Thoracic aorta (tissue), 2 donors: ENCODE results near the gene GNG11. TPM values are rescaled to one million over a fixed set of nuclear protein-coding genes. Genes with fewer than 3 reads are reported as not detected.
A peak's percentile ranks its signal among the peaks of the same experiment; 100 is the strongest.
"Not testable (repeated sequence)": the region's sequence is repeated elsewhere in the genome, so short reads cannot be mapped to it uniquely, and the experiment has no call there.

Experiments used
- ATAC-seq: fragments of 150-250 bp; one replicate; pipeline ENCODE4 v1.8.0; 2017; ENCODE audit warnings: low read depth; ENCODE audit not compliant: insufficient number of reproducible peaks, low FRiP score
- DNase-seq: peaks from one replicate; pipeline ENCODE4 v3.0.0-alpha.2; 2020; ENCODE audit warnings: low spot score
- H3K27ac ChIP-seq, 2 donors: fragments of 200-600 bp; sonication (generic); 1 replicate in 1 of 2; 2 replicates in 1 of 2; pipeline ENCODE4 v1.5.1; 2016; ENCODE audit warnings: mild to moderate bottlenecking in 2 of 2, moderate library complexity in 2 of 2
- H3K27me3 ChIP-seq: fragments of 200-600 bp; sonication (generic); replicated peaks from 2 replicates; pipeline ENCODE4 v1.6.0; 2016; ENCODE audit warnings: mild to moderate bottlenecking; ENCODE audit not compliant: insufficient read depth
- H3K36me3 ChIP-seq: fragments of 200-600 bp; sonication (generic); one replicate; pipeline ENCODE4 v1.5.1; 2016
- H3K4me1 ChIP-seq, 2 donors: fragments of 200-600 bp; sonication (generic); 1 replicate in 1 of 2; 2 replicates in 1 of 2; pipeline versions ENCODE4 v1.5.1 to v1.6.0; 2016; ENCODE audit warnings: low read depth in 2 of 2, mild to moderate bottlenecking in 1 of 2; ENCODE audit not compliant: control insufficient read depth in 1 of 2
- H3K4me3 ChIP-seq: fragments of 200-600 bp; sonication (generic); 2 replicates; pipeline ENCODE4 v1.5.1; 2016; ENCODE audit warnings: mild to moderate bottlenecking
- H3K9me3 ChIP-seq: fragments of 200-600 bp; sonication (generic); 2 replicates; pipeline ENCODE4 v1.5.1; 2016
- CTCF ChIP-seq: fragments of 200-600 bp; sonication (generic); IDR thresholded peaks from one replicate; pipeline ENCODE4 v1.5.1; 2019; ENCODE audit warnings: antibody characterized with exemption
- total RNA-seq, 2 donors: library from RNA; depleted of rRNA; stranded (reverse); fragments of >200 nt; gene quantifications; one replicate each; pipeline versions ENCODE4 v1.1.0 to v1.2.3, GENCODE V29; 2016

The GNG11 gene
- total RNA-seq, 2 donors from 2014 or later = 11.1 to 12.2 TPM

GRCh38 chr7:93902777-93903423 lies 18.6 kb upstream of the GNG11 start:
- ATAC-seq (no peak), DNase-seq (no peak)
- TF ChIP-seq CTCF = peak; percentile 59
- no peaks in the 10 kb centered on the region for H3K4me1 ChIP-seq
- no peaks in the 10 kb centered on the region for H3K36me3 ChIP-seq
- no peak overlapping the region for H3K27ac ChIP-seq
- H3K9me3 ChIP-seq = no peaks in the 10 kb centered on the region
- H3K27me3 ChIP-seq = no peaks in the 10 kb centered on the region
- no peak overlapping the region for H3K4me3 ChIP-seq

GRCh38 chr7:93906267-93906666 lies 15.3 kb upstream of the GNG11 start, which contains the start of gene GNGT1:
Gene GNGT1, plus strand, starts transcription at chr7:93906567. Its CDS starts 180 bp downstream, at chr7:93906747.
- no peaks in the 10 kb centered on the region for H3K9me3 ChIP-seq
- no peak for TF ChIP-seq CTCF
- peaks cover 0 to 10% of the 10 kb centered on the region in 2 donors for H3K4me1 ChIP-seq
- H3K27ac ChIP-seq = no peak within 1 kb of the TSS
- no peaks in the 10 kb centered on the region for H3K27me3 ChIP-seq
- no peak within 1 kb of the TSS for H3K4me3 ChIP-seq
- ATAC-seq = no peak
- no peaks in the 10 kb centered on the region for H3K36me3 ChIP-seq
- no peak for DNase-seq

- no peaks in the 10 kb centered on the region for H3K9me3 ChIP-seq
- no peak for TF ChIP-seq CTCF
- no peak overlapping the region for H3K4me3 ChIP-seq
- ATAC-seq = no peak
- peaks cover 0 to 10% of the 10 kb centered on the region in 2 donors for H3K4me1 ChIP-seq
- H3K36me3 ChIP-seq = no peaks in the 10 kb centered on the region
- no peaks in the 10 kb centered on the region for H3K27me3 ChIP-seq
- no peak for DNase-seq
- H3K27ac ChIP-seq = no peak overlapping the region
Measured at GRCh38 chr7:93910076-93910994, 11.2 kb upstream of the GNG11 start.

GRCh38 chr7:93911242-93911641 lies 10.3 kb upstream of the GNG11 start:
- ATAC-seq, H3K4me3 ChIP-seq, DNase-seq, H3K4me1 ChIP-seq, H3K27ac ChIP-seq, H3K27me3 ChIP-seq, H3K36me3 ChIP-seq, H3K9me3 ChIP-seq: not testable (repeated sequence)

- H3K4me3 ChIP-seq, H3K4me1 ChIP-seq, H3K27me3 ChIP-seq, DNase-seq, ATAC-seq, H3K36me3 ChIP-seq, H3K27ac ChIP-seq, H3K9me3 ChIP-seq: not testable (repeated sequence)
Measured at GRCh38 chr7:93911661-93912060, 9.9 kb upstream of the GNG11 start.

GRCh38 chr7:93913197-93913596 lies 8.3 kb upstream of the GNG11 start:
- Histone ChIP-seq H3K9me3 (no peaks in the 10 kb centered on the region), H3K27me3 (no peaks in the 10 kb centered on the region), H3K27ac (no peak overlapping the region), H3K36me3 (no peaks in the 10 kb centered on the region), H3K4me3 (no peak overlapping the region), H3K4me1 (peaks cover 0 to 10% of the 10 kb centered on the region in 2 donors)
- ATAC-seq (no peak), DNase-seq (no peak)
- TF ChIP-seq CTCF = no peak
